HL-60 (cell line): ENCODE results near the gene ZNF423.

Experiments used
- DNase-seq, 2 experiments: peaks; one replicate each; pipeline ENCODE4 v3.0.0-alpha.2; 2010 to 2020; ENCODE audit warnings: low read depth in 1 of 2, low spot score in 1 of 2
- H3K27ac ChIP-seq: fragments of 250-450 bp; sonication (Bioruptor Pico); replicated peaks from 2 replicates; pipeline ENCODE4 v1.5.1; 2020; ENCODE audit warnings: mild to moderate bottlenecking, moderate library complexity
- H3K27me3 ChIP-seq: fragments of 250-450 bp; sonication (Bioruptor Pico); 2 replicates; pipeline ENCODE4 v1.5.1; 2021; ENCODE audit warnings: mild to moderate bottlenecking, moderate library complexity; ENCODE audit not compliant: insufficient read depth, poor library complexity, severe bottlenecking
- H3K4me3 ChIP-seq: replicated peaks from 2 replicates; pipeline ENCODE4 v1.5.1; 2011; ENCODE audit warnings: mild to moderate bottlenecking, control low read depth, low read length; ENCODE audit not compliant: insufficient read depth
- CTCF ChIP-seq: IDR thresholded peaks from one replicate; pipeline ENCODE4 v1.5.1; 2011; ENCODE audit warnings: low read length, control low read depth, inconsistent platforms; ENCODE audit not compliant: insufficient read depth
- GABPA ChIP-seq: IDR thresholded peaks from 2 replicates; pipeline ENCODE4 v1.6.1; 2012; ENCODE audit warnings: low read depth
- POLR2AphosphoS5 ChIP-seq: IDR thresholded peaks from 2 replicates; pipeline ENCODE4 v1.6.1; 2012; ENCODE audit warnings: low read depth
- REST ChIP-seq: IDR thresholded peaks from 2 replicates; pipeline ENCODE4 v1.6.1; 2012; ENCODE audit warnings: low read depth; ENCODE audit not compliant: insufficient replicate concordance
- SPI1 ChIP-seq: IDR thresholded peaks from 2 replicates; pipeline ENCODE4 v1.6.1; 2012; ENCODE audit warnings: low read depth, mild to moderate bottlenecking, borderline replicate concordance

Gene ZNF423

GRCh38 chr16:49745311-49745747 is 110.6 kb downstream of the ZNF423 start:
- no peak for DNase-seq
- no peak overlapping the region for H3K27ac ChIP-seq
- TF ChIP-seq CTCF = no peak
- no peaks in the 10 kb centered on the region for H3K27me3 ChIP-seq
- H3K4me3 ChIP-seq = no peak overlapping the region

- no peak for TF ChIP-seq REST
- Histone ChIP-seq H3K4me3 (no peak overlapping the region), H3K27me3 (no peaks in the 10 kb centered on the region), H3K27ac (no peak overlapping the region)
- DNase-seq = no peak
Measured at GRCh38 chr16:49744244-49745220, 111.4 kb downstream of the ZNF423 start.

- no peak overlapping the region for H3K27ac ChIP-seq
- no peak overlapping the region for H3K4me3 ChIP-seq
- no peak for DNase-seq
- TF ChIP-seq POLR2AphosphoS5 (no peak), REST (no peak), CTCF (no peak), GABPA (no peak), SPI1 (no peak)
- H3K27me3 ChIP-seq = no peaks in the 10 kb centered on the region
Measured at GRCh38 chr16:49743658-49744057, 112.3 kb downstream of the ZNF423 start.

GRCh38 chr16:49743203-49743464 is 112.8 kb downstream of the ZNF423 start:
- Histone ChIP-seq H3K27me3 (no peaks in the 10 kb centered on the region), H3K4me3 (no peak overlapping the region), H3K27ac (no peak overlapping the region)
- no peak for DNase-seq
- TF ChIP-seq REST (no peak), SPI1 (no peak), POLR2AphosphoS5 (no peak), CTCF (no peak), GABPA (no peak)
